Right cardiac atrium (tissue), 5 donors: Measurements from ENCODE around the gene MTIF3. TPM values are rescaled to one million over a fixed set of nuclear protein-coding genes. Genes with fewer than 3 reads are reported as not detected.

Experiments
- ATAC-seq, 2 donors: fragments of 200-7000 bp; cut with Tn5 transposase; one replicate each; pipeline versions ENCODE4 v1.8.0 to v1.9.1; 2020; ENCODE audit warnings: moderate library complexity in 2 of 2, mild to moderate bottlenecking in 1 of 2
- DNase-seq, 3 donors: peaks; one replicate each; pipeline ENCODE4 v3.0.0-alpha.2; 2020
- H3K27ac ChIP-seq: one replicate; pipeline ENCODE4 v1.5.1; 2013; ENCODE audit warnings: mild to moderate bottlenecking, low read length, control low read depth, moderate library complexity
- H3K27me3 ChIP-seq: one replicate; pipeline ENCODE4 v1.6.1; 2013; ENCODE audit not compliant: control insufficient read depth, insufficient read depth
- H3K4me1 ChIP-seq: one replicate; pipeline ENCODE4 v1.6.1; 2013; ENCODE audit warnings: low read length; ENCODE audit not compliant: control insufficient read depth, insufficient read depth
- H3K4me3 ChIP-seq: one replicate; pipeline ENCODE4 v1.5.1; 2013; ENCODE audit warnings: low read length, control low read depth
- H3K9me3 ChIP-seq: one replicate; pipeline ENCODE4 v1.6.1; 2013; ENCODE audit warnings: low read length; ENCODE audit not compliant: control insufficient read depth
- WGBS: extraction: QIAGEN DNeasy Blood & Tissue Kit; methylation state at CpG from one replicate; pipeline ENCODE4 v1.1.7; 2013; 5-methylcytosine and 5-hydroxymethylcytosine counted together
- intact Hi-C, 4 donors: fragments of 100-400 bp; cut with DNase I; formaldehyde crosslinking; loops; one replicate each; pipeline versions ENCODE4 v1.11.0 to v1.14.0; 2022 to 2023
- long read RNA-seq, 4 donors: library from polyadenylated mRNA; unstranded; transcript quantifications; one replicate each; pipeline ENCODE4 v2.0.0, GENCODE V29; 2020 to 2021
- polyA plus RNA-seq: library from polyadenylated mRNA; stranded (reverse); fragments of 200-250 nt; gene quantifications from one replicate; pipeline ENCODE4 v1.2.3, GENCODE V29; 2013
- total RNA-seq, 4 donors: library from RNA; stranded (reverse); fragmentation: NEBNext Ultra II Directional; extraction: Animal tissue kit (Norgen Biotek cat#: 25700); gene quantifications; one replicate each; pipeline ENCODE4 v1.2.1, GENCODE V29; 2021
- donor health status: healthy with polysubstance abuse.
- donor health status: DM: no; HTN: yes; CAD: no.
- donor health status: DM: no; HTN: no; CAD: no.
- donor health status: DM: no; HTN: yes; CAD: no; lungs with severe emphysema.
- donor health status: DM: yes; HTN: yes; CAD: no.

MTIF3 gene, protein sequence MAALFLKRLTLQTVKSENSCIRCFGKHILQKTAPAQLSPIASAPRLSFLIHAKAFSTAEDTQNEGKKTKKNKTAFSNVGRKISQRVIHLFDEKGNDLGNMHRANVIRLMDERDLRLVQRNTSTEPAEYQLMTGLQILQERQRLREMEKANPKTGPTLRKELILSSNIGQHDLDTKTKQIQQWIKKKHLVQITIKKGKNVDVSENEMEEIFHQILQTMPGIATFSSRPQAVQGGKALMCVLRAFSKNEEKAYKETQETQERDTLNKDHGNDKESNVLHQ
- total RNA-seq (100 to 1,000 TPM; 102 to 157 (median 123) TPM), polyA plus RNA-seq (283 TPM)
- long read RNA-seq, donor 1, transcript MTIF3-202 (5 exons, 1,005 nt) = major isoform, 54 of 102 reads
- long read RNA-seq, donor 1, transcript MTIF3-203 (3 exons, 889 nt) = minor isoform, 5 of 102 reads
- long read RNA-seq, donor 1, partial matches to known transcripts = 11 of 102 reads
- long read RNA-seq, donor 1, other reads (novel, unspliced or antisense) = 31 of 102 reads
- long read RNA-seq, donor 2, transcript MTIF3-202 (5 exons, 1,005 nt) = major isoform, 34 of 67 reads
- long read RNA-seq, donor 2, partial matches to known transcripts = 1 of 67 reads
- long read RNA-seq, donor 2, other reads (novel, unspliced or antisense) = 29 of 67 reads
- long read RNA-seq, donor 3, transcript MTIF3-202 (5 exons, 1,005 nt) = major isoform, 35 of 86 reads
- long read RNA-seq, donor 3, partial matches to known transcripts = 10 of 86 reads
- long read RNA-seq, donor 3, other reads (novel, unspliced or antisense) = 40 of 86 reads
- long read RNA-seq, donor 4, transcript MTIF3-202 (5 exons, 1,005 nt) = major isoform, 29 of 62 reads
- long read RNA-seq, donor 4, partial matches to known transcripts = 1 of 62 reads
- long read RNA-seq, donor 4, other reads (novel, unspliced or antisense) = 32 of 62 reads

DNA sequence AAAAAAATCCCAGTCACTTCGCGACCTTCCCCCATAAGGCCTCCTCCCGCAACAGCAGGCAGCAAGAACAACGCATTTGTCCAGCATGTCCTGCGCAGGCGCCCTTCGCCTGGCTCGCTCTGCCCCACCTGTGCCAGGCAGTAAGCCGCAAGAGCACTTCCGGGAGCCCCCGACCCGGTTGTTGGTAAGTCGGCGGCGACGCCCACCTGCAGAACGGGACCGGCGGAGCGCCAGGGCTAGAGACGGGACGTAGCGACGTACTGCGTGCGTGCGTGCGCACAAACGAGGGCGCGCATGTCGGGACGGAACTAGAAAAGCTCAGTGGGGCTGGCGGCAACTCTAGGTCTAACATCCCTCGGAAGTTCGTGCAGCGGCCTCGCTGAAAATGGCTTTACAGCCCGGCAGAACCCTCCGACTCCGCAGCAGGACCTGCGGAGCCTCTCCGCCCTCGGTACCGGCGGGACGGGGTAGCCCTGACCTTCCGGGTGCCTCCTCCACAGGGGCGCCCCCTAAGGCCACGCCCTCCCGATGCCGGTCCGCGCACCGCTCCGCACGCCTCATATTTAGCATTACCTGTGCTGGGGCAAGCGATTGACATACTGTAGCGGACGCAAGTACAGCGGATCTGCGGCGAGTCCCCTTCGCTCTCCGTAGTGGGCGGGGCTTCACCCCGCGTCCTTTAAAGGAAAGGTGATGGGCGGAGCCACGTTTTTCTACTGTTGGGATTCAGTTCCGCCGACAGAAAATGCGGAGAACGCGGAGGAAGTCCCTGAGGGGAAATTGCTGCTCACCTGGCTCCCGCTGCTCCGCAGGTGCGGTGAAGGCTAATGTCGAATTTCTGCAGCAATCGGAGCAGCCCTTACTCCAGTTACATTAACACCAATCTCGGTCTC lies at the start of gene MTIF3:
TSS of gene MTIF3 (minus strand) at position 629 of the 893 bp plus-strand sequence. CDS start 10,116 bp downstream, outside the sequence.
- no peaks in the 10 kb centered on the region for H3K27me3 ChIP-seq
- H3K27ac ChIP-seq = peak within 1 kb of the TSS; percentile 99
- DNase-seq = peak; percentile 95 to 98 (median 97)
- peak; percentile 95 to 96 for ATAC-seq
- intact Hi-C loops = no loop called here
- H3K4me1 ChIP-seq = peaks cover 7% of the 10 kb centered on the region
- under 1% methylated on average over 81 of the region's 81 CpGs for WGBS
- H3K9me3 ChIP-seq = no peaks in the 10 kb centered on the region
- H3K4me3 ChIP-seq = peak within 1 kb of the TSS; percentile 77

DNA sequence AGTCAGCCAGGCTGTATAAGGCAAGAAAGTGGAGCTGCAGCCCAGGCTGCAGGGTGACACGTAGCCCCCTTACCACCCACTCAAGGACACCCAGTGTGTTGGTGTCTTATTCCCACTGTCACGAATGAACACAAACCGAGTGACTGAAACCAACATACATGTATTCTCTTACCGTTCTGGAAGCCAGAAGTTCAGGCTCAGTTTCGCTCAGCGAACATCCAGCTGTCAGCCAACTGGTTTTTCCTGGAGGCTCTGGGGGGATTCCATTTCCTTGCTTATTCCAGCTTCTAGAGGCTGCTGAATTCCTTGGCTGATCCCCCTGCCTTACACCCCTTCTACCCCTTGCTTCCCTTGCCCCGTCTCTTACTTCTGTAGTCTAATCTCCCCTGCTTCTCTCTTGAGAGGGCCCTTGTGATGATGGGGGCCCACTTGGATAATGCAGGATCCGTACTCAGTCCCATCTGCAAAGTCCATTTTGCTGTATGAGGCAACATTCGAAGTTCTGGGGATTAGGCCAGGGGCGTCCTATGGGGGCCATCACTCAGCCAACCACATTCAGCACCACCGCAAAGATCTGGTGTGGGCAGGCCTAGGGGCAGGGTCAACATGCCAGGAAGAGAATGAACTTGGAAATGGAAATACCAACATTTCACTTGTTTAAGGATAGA lies 47.3 kb upstream of the MTIF3 start:
- H3K27ac ChIP-seq = no peak overlapping the region
- 85% methylated on average over 11 of the region's 11 CpGs for WGBS
- H3K9me3 ChIP-seq = no peaks in the 10 kb centered on the region
- intact Hi-C loops = no loop called here
- H3K4me3 ChIP-seq = no peak overlapping the region
- ATAC-seq = no peak
- DNase-seq = no peak
- H3K27me3 ChIP-seq = no peaks in the 10 kb centered on the region
- no peaks in the 10 kb centered on the region for H3K4me1 ChIP-seq

DNA sequence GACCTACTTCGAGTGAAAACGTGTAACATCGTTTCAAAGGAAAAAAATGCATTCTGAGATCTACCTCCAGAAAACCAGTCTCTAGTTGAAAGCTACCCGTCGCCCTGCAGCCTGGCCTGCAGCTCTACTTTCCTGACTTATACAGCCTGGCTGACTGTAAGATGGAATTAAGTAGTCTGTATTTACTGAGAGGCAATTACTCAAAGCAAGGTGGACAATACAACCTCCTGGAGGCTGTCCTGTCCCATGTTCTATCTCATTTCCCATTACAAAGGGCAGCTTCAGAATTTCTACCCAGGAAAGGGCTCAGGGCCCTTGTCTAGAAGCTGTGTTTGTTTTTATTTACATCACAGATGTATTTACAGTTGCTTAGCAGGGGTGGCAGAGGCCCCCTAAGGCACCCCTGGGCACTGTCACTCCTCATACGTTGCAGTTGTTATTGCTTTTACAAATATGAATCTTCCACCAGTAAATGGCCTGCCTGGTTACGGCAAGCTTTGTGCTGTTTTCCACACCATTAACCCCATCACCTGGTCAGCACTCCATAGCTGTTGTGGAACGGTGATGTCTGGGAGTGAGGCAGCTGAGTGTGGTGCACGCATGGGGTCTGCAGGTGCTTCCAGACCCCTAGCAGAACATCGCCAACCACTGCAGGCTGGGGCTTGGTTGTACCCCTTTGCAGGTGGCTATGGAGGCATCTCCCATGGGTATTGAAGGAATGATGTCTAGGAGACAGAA lies 46.3 kb upstream of the MTIF3 start:
- ATAC-seq (no peak), DNase-seq (no peak)
- Histone ChIP-seq H3K4me1 (no peaks in the 10 kb centered on the region), H3K27me3 (no peaks in the 10 kb centered on the region), H3K27ac (no peak overlapping the region), H3K4me3 (no peak overlapping the region), H3K9me3 (no peaks in the 10 kb centered on the region)
- 84% methylated on average over 10 of the region's 10 CpGs for WGBS
- intact Hi-C loops = no loop called here

DNA sequence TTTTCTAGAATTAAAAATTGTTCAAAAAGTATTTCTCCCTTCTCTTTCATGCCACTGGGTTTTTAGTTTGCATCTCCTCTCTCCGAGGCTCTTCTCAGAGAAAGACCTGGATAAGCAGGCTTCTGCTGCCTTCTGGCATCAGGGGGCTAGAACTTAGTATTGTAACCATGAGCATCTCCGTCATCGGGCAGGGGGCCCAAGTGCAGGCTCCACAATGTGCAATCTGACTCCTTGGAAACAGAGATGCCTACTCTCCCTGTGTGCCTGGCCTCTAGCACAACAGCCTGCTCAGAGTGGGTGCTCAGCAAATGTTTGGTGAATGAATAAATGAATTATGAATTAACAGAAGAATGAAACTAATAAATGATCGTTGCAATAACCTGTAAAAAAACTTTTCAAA lies 45.6 kb upstream of the MTIF3 start:
- no peaks in the 10 kb centered on the region for H3K4me1 ChIP-seq
- no peak overlapping the region for H3K27ac ChIP-seq
- H3K27me3 ChIP-seq = no peaks in the 10 kb centered on the region
- no peaks in the 10 kb centered on the region for H3K9me3 ChIP-seq
- no peak for DNase-seq
- no peak overlapping the region for H3K4me3 ChIP-seq
- ATAC-seq = no peak
- 62% methylated on average over 4 of the region's 4 CpGs for WGBS
- intact Hi-C loops = no loop called here

DNA sequence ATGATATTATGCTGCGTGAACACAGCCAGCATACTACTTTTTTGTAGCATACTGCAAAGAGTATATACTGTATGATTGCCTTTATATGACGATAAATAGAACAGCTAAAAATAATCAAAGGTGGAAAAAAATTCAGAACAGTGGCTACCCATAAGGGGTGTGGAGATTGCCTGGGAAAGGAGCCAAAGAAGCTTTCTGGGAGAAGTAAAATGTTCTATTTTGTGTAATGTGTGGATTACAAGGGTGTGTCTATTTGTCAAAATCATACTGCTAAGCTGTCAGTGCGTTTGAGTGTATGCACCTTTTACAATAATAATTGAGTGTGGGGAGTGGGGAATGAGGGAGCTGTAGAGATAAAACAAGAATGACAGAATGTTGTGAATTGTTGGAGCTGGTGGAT lies 45.2 kb upstream of the MTIF3 start:
- WGBS = 58% methylated on average over 3 of the region's 3 CpGs
- DNase-seq = no peak

DNA sequence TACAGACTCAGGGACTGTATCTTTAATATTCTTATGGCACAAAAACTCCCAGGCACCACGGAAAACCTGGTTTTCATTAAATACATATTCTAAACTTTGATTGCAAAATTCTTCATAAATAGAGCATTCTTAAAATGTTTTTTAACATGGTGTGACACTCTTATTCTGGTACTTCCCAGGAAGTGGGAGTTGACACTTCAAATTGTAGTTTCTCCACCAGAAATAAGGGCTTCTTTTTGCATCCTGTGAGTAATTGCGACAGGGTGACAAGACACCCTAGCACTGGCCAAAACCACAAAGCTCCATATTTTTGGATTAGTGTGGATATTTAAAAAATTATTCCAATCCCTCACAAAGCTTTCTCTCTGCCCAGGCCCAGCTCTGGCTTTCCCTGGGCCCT lies 43.6 kb upstream of the MTIF3 start:
- DNase-seq (no peak), ATAC-seq (no peak)
- Histone ChIP-seq H3K4me3 (no peak overlapping the region), H3K4me1 (no peaks in the 10 kb centered on the region), H3K27ac (no peak overlapping the region), H3K27me3 (no peaks in the 10 kb centered on the region), H3K9me3 (no peaks in the 10 kb centered on the region)
- intact Hi-C loops = no loop called here
- 70% methylated on average over 2 of the region's 2 CpGs for WGBS

More for the DNA sequence above, 45.2 kb upstream of the MTIF3 start:
- Histone ChIP-seq H3K4me1 (no peaks in the 10 kb centered on the region), H3K9me3 (no peaks in the 10 kb centered on the region), H3K27ac (no peak overlapping the region), H3K27me3 (no peaks in the 10 kb centered on the region), H3K4me3 (no peak overlapping the region)
- no peak for ATAC-seq
- intact Hi-C loops = no loop called here

GRCh38 chr13:27489456-27489855 lies 39.1 kb upstream of the MTIF3 start:
- H3K4me1 ChIP-seq = no peaks in the 10 kb centered on the region
- DNase-seq (no peak), ATAC-seq (no peak)
- no peak overlapping the region for H3K27ac ChIP-seq
- H3K4me3 ChIP-seq = no peak overlapping the region
- intact Hi-C loops = no loop called here
- 56% methylated on average over 1 of the region's 1 CpG for WGBS
- H3K27me3 ChIP-seq = no peaks in the 10 kb centered on the region
- no peaks in the 10 kb centered on the region for H3K9me3 ChIP-seq

DNA sequence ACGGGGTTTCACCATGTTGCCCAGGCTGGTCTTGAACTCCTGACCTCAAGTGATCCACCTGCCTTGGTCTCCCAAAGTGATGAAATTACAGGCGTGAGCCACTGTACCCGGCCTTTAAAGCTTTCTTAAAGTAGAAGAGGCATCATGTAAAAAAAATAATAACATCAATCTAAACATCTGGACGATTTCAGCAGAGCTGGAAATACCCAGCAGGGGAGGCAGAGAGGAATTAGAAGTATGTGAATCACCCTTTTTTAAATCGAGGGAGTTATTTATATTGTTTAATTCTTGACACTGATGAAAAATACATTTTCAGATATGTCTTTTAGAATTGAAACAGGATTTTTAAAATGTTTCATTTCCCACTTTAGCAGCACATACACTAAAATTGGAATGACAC lies 37.4 kb upstream of the MTIF3 start:
- 58% methylated on average over 5 of the region's 5 CpGs for WGBS
- no peaks in the 10 kb centered on the region for H3K4me1 ChIP-seq
- DNase-seq = no peak
- H3K4me3 ChIP-seq = no peak overlapping the region
- no peaks in the 10 kb centered on the region for H3K27me3 ChIP-seq
- no peak for ATAC-seq
- no peak overlapping the region for H3K27ac ChIP-seq
- H3K9me3 ChIP-seq = no peaks in the 10 kb centered on the region
- intact Hi-C loops = no loop called here

DNA sequence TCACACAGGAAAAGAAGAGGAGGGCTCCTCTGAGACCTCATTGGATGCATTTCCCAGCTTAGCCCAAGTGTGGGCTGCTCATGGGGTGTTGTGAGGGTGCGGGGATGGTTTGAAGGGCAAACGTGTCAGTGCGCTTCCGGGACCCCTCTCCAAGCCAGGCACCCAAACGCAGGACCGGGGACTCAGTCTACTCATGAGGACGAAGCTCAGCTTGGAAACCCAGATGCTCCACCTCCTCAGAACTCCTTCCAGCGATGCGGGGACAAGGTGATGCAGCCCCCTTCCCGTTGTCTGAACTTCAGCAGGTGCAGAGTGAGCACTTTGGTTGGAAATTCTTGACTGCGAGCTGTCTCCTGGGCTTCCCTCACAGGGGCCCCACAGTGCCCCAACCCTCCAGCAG lies 33.1 kb upstream of the MTIF3 start:
- no peak for ATAC-seq
- H3K4me1 ChIP-seq = no peaks in the 10 kb centered on the region
- no peak overlapping the region for H3K4me3 ChIP-seq
- H3K9me3 ChIP-seq = peaks cover 2% of the 10 kb centered on the region
- H3K27me3 ChIP-seq = no peaks in the 10 kb centered on the region
- intact Hi-C loops = no loop called here
- no peak for DNase-seq
- 91% methylated on average over 11 of the region's 11 CpGs for WGBS
- H3K27ac ChIP-seq = no peak overlapping the region

DNA sequence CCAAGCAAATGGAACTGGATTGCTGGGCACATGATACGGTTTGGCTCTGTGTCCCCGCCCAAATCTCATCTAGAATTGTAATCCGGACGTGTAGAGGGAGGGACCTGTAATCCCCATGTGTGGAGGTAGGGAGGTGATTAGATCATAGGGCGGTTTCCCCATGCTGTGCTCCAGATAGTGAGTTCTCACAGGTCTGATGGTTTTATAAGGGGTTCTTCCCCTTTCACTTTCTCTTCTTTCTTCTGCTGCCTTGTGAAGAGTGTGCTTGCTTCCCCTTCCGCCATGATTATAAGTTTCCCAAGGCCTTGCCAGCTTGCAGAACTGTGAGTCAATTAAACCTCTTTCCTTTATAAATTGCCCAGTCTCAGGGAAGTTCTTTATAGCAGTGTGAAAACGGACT lies 32.6 kb upstream of the MTIF3 start:
- H3K27ac ChIP-seq = no peak overlapping the region
- WGBS = 76% methylated on average over 7 of the region's 7 CpGs
- peaks cover 2% of the 10 kb centered on the region for H3K9me3 ChIP-seq
- ATAC-seq (peak in 1 of 2 donors; percentile 28), DNase-seq (no peak)
- H3K4me3 ChIP-seq = no peak overlapping the region
- intact Hi-C loops = no loop called here
- H3K27me3 ChIP-seq = no peaks in the 10 kb centered on the region
- no peaks in the 10 kb centered on the region for H3K4me1 ChIP-seq
